Astrocyte (in vitro differentiated cells and primary cell): ENCODE results near the gene NUDT16L1.

Source experiments
- EZH2 ChIP-seq: IDR thresholded peaks from 2 replicates; pipeline ENCODE4 v1.6.1; 2012; ENCODE audit warnings: mild to moderate bottlenecking, low read length, inconsistent platforms; ENCODE audit not compliant: insufficient read depth
- TF ChIP-seq, protein P1 (sequence below): IDR thresholded peaks from 2 replicates; pipeline ENCODE4 v1.5.1; 2011; ENCODE audit warnings: low read depth, mild to moderate bottlenecking, inconsistent platforms, low read length, moderate library complexity; ENCODE audit not compliant: insufficient read depth

- TF ChIP-seq, protein P1, sequence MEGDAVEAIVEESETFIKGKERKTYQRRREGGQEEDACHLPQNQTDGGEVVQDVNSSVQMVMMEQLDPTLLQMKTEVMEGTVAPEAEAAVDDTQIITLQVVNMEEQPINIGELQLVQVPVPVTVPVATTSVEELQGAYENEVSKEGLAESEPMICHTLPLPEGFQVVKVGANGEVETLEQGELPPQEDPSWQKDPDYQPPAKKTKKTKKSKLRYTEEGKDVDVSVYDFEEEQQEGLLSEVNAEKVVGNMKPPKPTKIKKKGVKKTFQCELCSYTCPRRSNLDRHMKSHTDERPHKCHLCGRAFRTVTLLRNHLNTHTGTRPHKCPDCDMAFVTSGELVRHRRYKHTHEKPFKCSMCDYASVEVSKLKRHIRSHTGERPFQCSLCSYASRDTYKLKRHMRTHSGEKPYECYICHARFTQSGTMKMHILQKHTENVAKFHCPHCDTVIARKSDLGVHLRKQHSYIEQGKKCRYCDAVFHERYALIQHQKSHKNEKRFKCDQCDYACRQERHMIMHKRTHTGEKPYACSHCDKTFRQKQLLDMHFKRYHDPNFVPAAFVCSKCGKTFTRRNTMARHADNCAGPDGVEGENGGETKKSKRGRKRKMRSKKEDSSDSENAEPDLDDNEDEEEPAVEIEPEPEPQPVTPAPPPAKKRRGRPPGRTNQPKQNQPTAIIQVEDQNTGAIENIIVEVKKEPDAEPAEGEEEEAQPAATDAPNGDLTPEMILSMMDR = no peak
- no peak for TF ChIP-seq EZH2
Observed at GRCh38 chr16:4687946-4688673, 5.3 kb upstream of the NUDT16L1 start.
